Erythroblast (primary cell): ENCODE results near the gene ZDHHC11.
"Not testable (repeated sequence)": the region's sequence is repeated elsewhere in the genome, so short reads cannot be mapped to it uniquely, and the experiment has no call there.

Experiments used
- GATA1 ChIP-seq: IDR thresholded peaks from 2 replicates; pipeline ENCODE4 v1.6.1; 2011; ENCODE audit warnings: low read depth, mild to moderate bottlenecking, control low read depth, low read length, moderate library complexity
- POLR2A ChIP-seq: IDR thresholded peaks from 2 replicates; pipeline ENCODE4 v1.6.1; 2011; ENCODE audit warnings: mild to moderate bottlenecking, low read length

DNA sequence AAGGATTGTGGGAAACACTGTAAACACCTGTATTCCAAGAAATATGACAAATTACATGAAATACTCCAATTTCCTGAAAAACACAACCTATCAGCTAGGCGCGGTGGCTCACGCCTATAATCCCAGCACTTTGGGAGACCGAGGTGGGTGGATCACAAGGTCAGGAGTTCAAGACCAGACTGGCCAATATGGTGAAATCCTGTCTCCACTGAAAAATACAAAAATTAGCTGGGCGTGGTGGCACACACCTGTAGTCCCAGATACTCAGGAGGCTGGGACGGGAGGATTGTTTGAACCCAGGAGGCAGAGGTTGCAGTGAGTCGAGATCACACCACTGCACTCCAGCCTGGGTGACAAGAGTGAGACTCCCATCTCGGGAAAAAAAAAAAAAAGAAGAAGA, 87.8 kb downstream of the ZDHHC11 start:
- not testable (repeated sequence) for TF ChIP-seq POLR2A, GATA1
